Activated CD4-positive, alpha-beta memory T cell treated with anti-CD3 and anti-CD28 coated beads for 36 hours (primary cell): Measurements from ENCODE around the gene ZNF507. TPM values are rescaled to one million over a fixed set of nuclear protein-coding genes. Genes with fewer than 3 reads are reported as not detected.
"Not testable (repeated sequence)": the region's sequence is repeated elsewhere in the genome, so short reads cannot be mapped to it uniquely, and the experiment has no call there.

Experiments
- CTCF ChIA-PET: fragments of 350-600 bp; sonication (Branson Sonifier 250); formaldehyde crosslinking; loops from one replicate; lab custom pipeline; 2021; ENCODE audit warnings: antibody characterized with exemption, inconsistent platforms; lab: Charles Lee
- POLR2A ChIA-PET: fragments of 350-600 bp; sonication (Branson Sonifier 250); formaldehyde crosslinking; loops from one replicate; lab custom pipeline; 2021; ENCODE audit warnings: antibody characterized with exemption; lab: Charles Lee
- DNase-seq: peaks from one replicate; pipeline ENCODE4 v3.0.0-alpha.2; 2020
- H3K27ac Mint-ChIP-seq: one replicate; pipeline ENCODE4 v1.8.0; 2021; ENCODE audit warnings: mixed read lengths
- H3K27me3 Mint-ChIP-seq: one replicate; pipeline ENCODE4 v1.8.0; 2021; ENCODE audit warnings: mixed read lengths
- H3K36me3 Mint-ChIP-seq: one replicate; pipeline ENCODE4 v1.8.0; 2021; ENCODE audit warnings: mixed read lengths
- H3K4me1 Mint-ChIP-seq: one replicate; pipeline ENCODE4 v1.8.0; 2021; ENCODE audit warnings: low read depth, mixed read lengths
- H3K4me3 Mint-ChIP-seq: one replicate; pipeline ENCODE4 v1.8.0; 2021; ENCODE audit warnings: mild to moderate bottlenecking, mixed read lengths
- H3K9me3 Mint-ChIP-seq: one replicate; pipeline ENCODE4 v1.8.0; 2021; ENCODE audit warnings: mixed read lengths
- intact Hi-C: fragments of 100-400 bp; cut with micrococcal nuclease; formaldehyde crosslinking; loops from one replicate; pipeline ENCODE4 v1.15.1; 2023
- total RNA-seq, 2 experiments: library from RNA; stranded (reverse); gene quantifications; one replicate each; pipeline ENCODE4 v1.2.3, GENCODE V29; 2021

The ZNF507 gene
- total RNA-seq, 2 experiments from 2014 or later, result 20.8 to 21.0 TPM

- Mint-ChIP-seq H3K27me3 (no peaks in the 10 kb centered on the region), H3K4me1 (peaks cover 9% of the 10 kb centered on the region), H3K9me3 (no peaks in the 10 kb centered on the region), H3K36me3 (peaks cover 9% of the 10 kb centered on the region), H3K27ac (peak overlapping the region; percentile 0), H3K4me3 (no peak overlapping the region)
- intact Hi-C loops, result no loop called here
- DNase-seq, result no peak
- ChIA-PET POLR2A (no interaction called here), CTCF (no interaction called here)
Observed at GRCh38 chr19:32421589-32422361, 76.4 kb downstream of the ZNF507 start.

GRCh38 chr19:32422435-32422834 is 77.0 kb downstream of the ZNF507 start:
- H3K27me3 Mint-ChIP-seq, result no peaks in the 10 kb centered on the region
- H3K36me3 Mint-ChIP-seq, result peaks cover 8% of the 10 kb centered on the region
- no peaks in the 10 kb centered on the region for H3K9me3 Mint-ChIP-seq
- no peak overlapping the region for H3K27ac Mint-ChIP-seq
- ChIA-PET POLR2A (no interaction called here), CTCF (no interaction called here)
- H3K4me3 Mint-ChIP-seq, result no peak overlapping the region
- intact Hi-C loops, result no loop called here
- no peak for DNase-seq
- peaks cover 9% of the 10 kb centered on the region for H3K4me1 Mint-ChIP-seq

GRCh38 chr19:32423944-32424343 is 78.5 kb downstream of the ZNF507 start:
- POLR2A ChIA-PET, result interaction anchor here (0.6 kb wide), 1 partner anchor 251 kb away, joined by 3 read pairs; no protein-coding TSS in a partner anchor
- H3K36me3 Mint-ChIP-seq, result peaks cover 10% of the 10 kb centered on the region
- H3K4me3 Mint-ChIP-seq, CTCF ChIA-PET, intact Hi-C loops, H3K4me1 Mint-ChIP-seq, DNase-seq, H3K27ac Mint-ChIP-seq, H3K27me3 Mint-ChIP-seq, H3K9me3 Mint-ChIP-seq: not testable (repeated sequence)

GRCh38 chr19:32427536-32427935 is 82.1 kb downstream of the ZNF507 start:
- Mint-ChIP-seq H3K4me1 (no peaks in the 10 kb centered on the region), H3K27ac (no peak overlapping the region), H3K4me3 (no peak overlapping the region), H3K27me3 (no peaks in the 10 kb centered on the region), H3K36me3 (peaks cover 7% of the 10 kb centered on the region), H3K9me3 (no peaks in the 10 kb centered on the region)
- CTCF ChIA-PET, result no interaction called here
- POLR2A ChIA-PET, result no interaction called here
- intact Hi-C loops, result no loop called here
- no peak for DNase-seq

- Mint-ChIP-seq H3K9me3 (no peaks in the 10 kb centered on the region), H3K27ac (no peak overlapping the region), H3K27me3 (no peaks in the 10 kb centered on the region), H3K4me1 (no peaks in the 10 kb centered on the region), H3K4me3 (no peak overlapping the region), H3K36me3 (peaks cover 19% of the 10 kb centered on the region)
- no peak for DNase-seq
- POLR2A ChIA-PET, result no interaction called here
- CTCF ChIA-PET, result no interaction called here
- intact Hi-C loops, result no loop called here
Observed at GRCh38 chr19:32436692-32437091, 91.3 kb downstream of the ZNF507 start.

- no peaks in the 10 kb centered on the region for H3K27me3 Mint-ChIP-seq
- ChIA-PET CTCF (no interaction called here), POLR2A (no interaction called here)
- H3K27ac Mint-ChIP-seq, result no peak overlapping the region
- no peaks in the 10 kb centered on the region for H3K4me1 Mint-ChIP-seq
- H3K36me3 Mint-ChIP-seq, result peaks cover 19% of the 10 kb centered on the region
- DNase-seq, result no peak
- intact Hi-C loops, result no loop called here
- no peaks in the 10 kb centered on the region for H3K9me3 Mint-ChIP-seq
- H3K4me3 Mint-ChIP-seq, result no peak overlapping the region
Observed at GRCh38 chr19:32437096-32437495, 91.7 kb downstream of the ZNF507 start.

Other genes starting within 250 kb of the ZNF507 start
- 10 to 100 TPM; 12.4 to 14.9 TPM for gene DPY19L3, start 60.2 kb downstream of the ZNF507 start, total RNA-seq
- 100 to 1,000 TPM; 242 to 246 TPM for gene PDCD5, start 235.6 kb downstream of the ZNF507 start, total RNA-seq